A549 treated with CORT108297 at 1 μM for 4 hours (cell line): Measurements from ENCODE around the gene F2RL2. TPM values are rescaled to one million over a fixed set of nuclear protein-coding genes. Genes with fewer than 3 reads are reported as not detected.

ENCODE experiments used
- total RNA-seq: library from RNA; stranded (reverse); fragments of 200-300 nt; extraction: Qiagen RNA extraction; gene quantifications from 5 replicates; pipeline ENCODE4 v1.2.3, GENCODE V29; 2022

Gene F2RL2
- total RNA-seq, result 3.8 to 4.8 TPM (median 4.3 TPM) in 5 replicates

DNA sequence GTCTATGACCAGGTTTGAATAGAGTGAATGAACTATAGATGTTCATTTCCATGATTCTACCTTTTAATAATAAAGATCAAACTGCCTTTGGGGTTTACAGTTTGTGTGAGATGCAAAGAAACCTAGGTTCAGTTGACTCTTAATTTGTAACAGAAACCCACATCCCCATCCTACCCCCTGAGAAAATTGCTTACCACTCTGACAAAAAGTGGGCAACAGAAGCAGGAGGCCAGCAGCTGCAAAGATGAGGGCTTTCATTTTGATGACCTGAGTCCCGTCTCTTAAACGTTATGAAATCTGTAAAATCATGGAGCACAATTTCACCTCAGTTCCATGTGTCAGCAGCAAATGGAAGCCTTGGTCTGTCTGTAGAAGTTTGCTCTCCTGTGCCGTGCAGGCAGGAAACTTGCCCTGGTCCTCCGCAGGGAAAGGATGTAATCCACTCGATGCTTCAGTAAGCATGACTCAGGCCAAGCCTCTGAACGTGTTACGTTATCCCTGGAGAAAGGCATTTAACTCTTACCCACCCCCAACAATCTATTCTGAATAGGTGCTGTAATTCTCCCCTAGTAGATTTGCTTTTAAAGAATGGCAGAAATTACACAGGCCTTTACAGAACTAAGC is at the start of gene F2RL2:
Gene F2RL2, minus strand, starts transcription at position 431 of the 624 bp plus-strand sequence. Its CDS starts 173 bp downstream, at position 258.

Other genes starting within 250 kb of the F2RL2 start
- 1.2 to 2.1 TPM (median 1.4 TPM) in 5 replicates for gene IQGAP2, start 220.1 kb downstream of the F2RL2 start, total RNA-seq
- gene F2R, start 92.7 kb upstream of the F2RL2 start, total RNA-seq, result 37.1 to 56.0 TPM (median 52.0 TPM) in 5 replicates
- 225 to 295 TPM (median 259 TPM) in 5 replicates for gene F2RL1, start 195.6 kb upstream of the F2RL2 start, total RNA-seq
- gene S100Z, start 226.6 kb upstream of the F2RL2 start, total RNA-seq, result not detected in 5 replicates